OCI-LY7 (cell line): ENCODE data around the gene RAPGEF5. TPM values are rescaled to one million over a fixed set of nuclear protein-coding genes. Genes with fewer than 3 reads are reported as not detected.
A peak's percentile ranks its signal among the peaks of the same experiment; 100 is the strongest.

Experiments used
- BruUV-seq: library from RNA; stranded (reverse); fragments of 400-500 nt; replicated peaks from 2 replicates; lab custom pipeline; 2021; lab: Mats Ljungman, UMichigan
- CTCF ChIA-PET: fragments of 300-600 bp; sonication (Branson Sonifier 250); formaldehyde crosslinking; loops from one replicate; lab custom pipeline; 2022; ENCODE audit warnings: antibody characterized with exemption; ENCODE audit not compliant: unreplicated experiment; lab: Charles Lee
- POLR2A ChIA-PET: fragments of 300-600 bp; sonication (Branson Sonifier 250); formaldehyde crosslinking; loops from one replicate; lab custom pipeline; 2022; ENCODE audit warnings: antibody characterized with exemption; lab: Charles Lee
- DNase-seq: peaks from one replicate; pipeline ENCODE4 v3.0.0-alpha.2; 2015; ENCODE audit warnings: low spot score
- H2AFZ ChIP-seq: fragments of 200-600 bp; sonication (generic), shearing (Covaris generic); 2 replicates; pipeline ENCODE4 v1.6.1; 2014; ENCODE audit warnings: mild to moderate bottlenecking, antibody characterized with exemption, low read length, moderate library complexity
- H3K27ac ChIP-seq: fragments of 200-600 bp; sonication (generic); 2 replicates; pipeline ENCODE4 v1.5.1; 2014; ENCODE audit warnings: mixed run types, low read depth, mild to moderate bottlenecking, moderate library complexity, low read length, inconsistent platforms; ENCODE audit not compliant: poor library complexity, severe bottlenecking
- H3K36me3 ChIP-seq: fragments of 200-600 bp; sonication (generic); 2 replicates; pipeline ENCODE4 v1.6.1; 2014; ENCODE audit warnings: mild to moderate bottlenecking, antibody characterized with exemption, low read length, moderate library complexity, mixed read lengths; ENCODE audit not compliant: insufficient read depth
- H3K4me1 ChIP-seq: fragments of 200-600 bp; sonication (generic); 2 replicates; pipeline ENCODE4 v1.5.1; 2014; ENCODE audit warnings: mild to moderate bottlenecking, low read length; ENCODE audit not compliant: insufficient read depth, poor library complexity, severe bottlenecking
- H3K4me2 ChIP-seq: fragments of 200-600 bp; sonication (generic); 2 replicates; pipeline ENCODE4 v1.6.1; 2014; ENCODE audit warnings: mild to moderate bottlenecking, low read length
- H3K4me3 ChIP-seq: fragments of 200-600 bp; sonication (generic); 2 replicates; pipeline ENCODE4 v1.5.1; 2014; ENCODE audit warnings: mild to moderate bottlenecking, low read depth, low read length; ENCODE audit not compliant: poor library complexity, severe bottlenecking
- H3K79me2 ChIP-seq: fragments of 200-600 bp; sonication (generic); 2 replicates; pipeline ENCODE4 v1.6.1; 2016; ENCODE audit warnings: low read depth, mild to moderate bottlenecking, low read length, moderate library complexity, mixed read lengths; ENCODE audit not compliant: insufficient read depth
- H3K9me2 ChIP-seq: fragments of 200-600 bp; sonication (generic); 2 replicates; pipeline ENCODE4 v1.6.1; 2016; ENCODE audit warnings: mild to moderate bottlenecking, low read length, mixed read lengths; ENCODE audit not compliant: insufficient read depth
- H3K9me3 ChIP-seq: fragments of 200-600 bp; sonication (generic); 2 replicates; pipeline ENCODE4 v1.6.1; 2014; ENCODE audit warnings: mild to moderate bottlenecking, mixed run types, low read length, mixed read lengths
- H4K20me1 ChIP-seq: fragments of 200-600 bp; sonication (generic); 2 replicates; pipeline ENCODE4 v1.6.1; 2014; ENCODE audit warnings: mild to moderate bottlenecking, antibody characterized with exemption, low read length, moderate library complexity, mixed read lengths; ENCODE audit not compliant: insufficient read depth
- EZH2phosphoT487 ChIP-seq: fragments of 200-600 bp; sonication (generic); IDR thresholded peaks from 2 replicates; pipeline ENCODE4 v1.6.1; 2018; ENCODE audit warnings: low read depth, borderline replicate concordance, mild to moderate bottlenecking, mixed run types, antibody characterized with exemption, low read length, moderate library complexity, mixed read lengths
- intact Hi-C: fragments of 100-400 bp; cut with micrococcal nuclease; formaldehyde crosslinking; loops from one replicate; pipeline ENCODE4 v1.10.0; 2022; ENCODE audit not compliant: unreplicated experiment
- total RNA-seq, 2 experiments: library from RNA; depleted of rRNA in 1 of 2; stranded (reverse); fragments of >200 nt in 1 of 2; shearing (Covaris generic) in 1 of 2; gene quantifications; 2 replicates each; pipeline ENCODE4 v1.2.3, GENCODE V29; 2014 to 2022
- TF ChIP-seq, protein P1 (sequence below): fragments of 200-600 bp; sonication (generic); conservative IDR thresholded peaks from 2 replicates; pipeline ENCODE4 v1.5.1; 2014; ENCODE audit warnings: mild to moderate bottlenecking, antibody characterized with exemption, low read length, moderate library complexity, mixed read lengths

The RAPGEF5 gene
- total RNA-seq, 2 experiments from 2014 or later, result 114 to 115 TPM

DNA sequence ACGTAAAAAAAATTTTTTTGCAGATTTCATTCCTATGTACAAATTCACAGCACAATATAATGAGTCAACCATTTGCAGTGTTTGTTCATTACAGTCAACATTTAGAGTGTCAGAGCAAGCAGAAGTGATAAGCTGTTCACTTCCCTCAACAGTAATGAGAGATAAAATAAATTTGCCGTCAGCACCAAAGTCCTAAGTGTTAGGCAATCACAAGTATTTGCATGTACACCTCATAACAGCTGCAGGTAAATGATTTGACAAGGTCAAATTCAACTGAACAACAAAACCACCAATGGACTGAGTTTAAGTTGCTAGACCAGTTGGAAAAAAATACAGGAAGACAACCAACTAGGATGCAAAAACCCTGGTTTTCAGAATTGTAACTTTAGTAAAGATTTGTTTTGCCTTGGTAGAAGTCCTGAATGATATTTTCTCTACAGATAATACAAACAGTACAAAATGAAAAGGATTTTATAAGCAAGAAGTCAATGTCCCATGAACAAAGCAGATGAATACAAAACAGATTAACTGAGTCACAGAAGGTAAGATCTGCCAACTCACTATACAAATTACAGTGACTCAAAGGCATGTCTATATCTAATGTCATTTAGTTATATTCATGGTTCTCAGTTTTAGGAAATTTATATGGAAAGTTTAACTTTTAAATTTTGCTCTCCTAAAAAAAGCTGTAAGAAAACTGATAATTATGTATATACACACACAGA, 10.4 kb downstream of the RAPGEF5 start:
- CTCF ChIA-PET, result interaction anchor here (0.6 to 0.8 kb wide), 2 partner anchors 99 to 186 kb away, joined by 3 to 4 read pairs; no protein-coding TSS in a partner anchor

DNA sequence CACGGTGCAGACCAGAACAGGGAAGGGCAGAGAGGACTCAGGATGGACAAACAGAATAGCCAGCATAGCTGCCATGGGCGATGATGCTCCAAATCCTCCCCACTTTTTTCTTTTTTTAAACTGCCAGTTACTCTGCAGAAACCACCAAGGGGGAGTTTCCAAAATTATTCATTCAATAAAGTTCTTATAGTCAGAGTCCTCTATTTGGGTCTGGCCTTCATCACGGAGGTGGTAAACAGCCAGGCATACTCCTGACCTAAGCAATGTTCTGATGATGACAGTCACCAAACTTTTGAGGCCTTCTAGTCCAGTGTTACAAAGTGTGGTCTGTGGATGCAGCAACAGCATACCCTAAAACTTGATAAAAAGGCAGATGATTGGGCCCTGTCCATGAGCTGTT, 12.3 kb downstream of the RAPGEF5 start:
- no peak overlapping the region for H3K4me2 ChIP-seq
- no TSS peak for BruUV-seq
- peaks cover 57% of the 10 kb centered on the region for H3K4me1 ChIP-seq
- H3K9me3 ChIP-seq, result peaks cover 28% of the 10 kb centered on the region; the same call in 1 of the 2 replicates
- TF ChIP-seq, protein P1, sequence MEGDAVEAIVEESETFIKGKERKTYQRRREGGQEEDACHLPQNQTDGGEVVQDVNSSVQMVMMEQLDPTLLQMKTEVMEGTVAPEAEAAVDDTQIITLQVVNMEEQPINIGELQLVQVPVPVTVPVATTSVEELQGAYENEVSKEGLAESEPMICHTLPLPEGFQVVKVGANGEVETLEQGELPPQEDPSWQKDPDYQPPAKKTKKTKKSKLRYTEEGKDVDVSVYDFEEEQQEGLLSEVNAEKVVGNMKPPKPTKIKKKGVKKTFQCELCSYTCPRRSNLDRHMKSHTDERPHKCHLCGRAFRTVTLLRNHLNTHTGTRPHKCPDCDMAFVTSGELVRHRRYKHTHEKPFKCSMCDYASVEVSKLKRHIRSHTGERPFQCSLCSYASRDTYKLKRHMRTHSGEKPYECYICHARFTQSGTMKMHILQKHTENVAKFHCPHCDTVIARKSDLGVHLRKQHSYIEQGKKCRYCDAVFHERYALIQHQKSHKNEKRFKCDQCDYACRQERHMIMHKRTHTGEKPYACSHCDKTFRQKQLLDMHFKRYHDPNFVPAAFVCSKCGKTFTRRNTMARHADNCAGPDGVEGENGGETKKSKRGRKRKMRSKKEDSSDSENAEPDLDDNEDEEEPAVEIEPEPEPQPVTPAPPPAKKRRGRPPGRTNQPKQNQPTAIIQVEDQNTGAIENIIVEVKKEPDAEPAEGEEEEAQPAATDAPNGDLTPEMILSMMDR, result no peak
- no peak for TF ChIP-seq EZH2phosphoT487
- peaks cover 15% of the 10 kb centered on the region; the same call in 1 of the 2 replicates for H4K20me1 ChIP-seq
- no peak overlapping the region for H3K27ac ChIP-seq
- CTCF ChIA-PET, result no interaction called here
- no peak for DNase-seq
- H3K9me2 ChIP-seq, result no peaks in the 10 kb centered on the region
- peaks cover 99% of the 10 kb centered on the region for H3K79me2 ChIP-seq
- no peak overlapping the region for H2AFZ ChIP-seq
- intact Hi-C loops, result no loop called here
- H3K36me3 ChIP-seq, result peaks cover 100% of the 10 kb centered on the region
- POLR2A ChIA-PET, result interaction anchor here (0.6 to 1.4 kb wide), 7 partner anchors 10 to 117 kb away, joined by 3 to 12 read pairs (median 4); no protein-coding TSS in a partner anchor
- H3K4me3 ChIP-seq, result no peak overlapping the region

More for the DNA sequence above, 10.4 kb downstream of the RAPGEF5 start:
- Histone ChIP-seq H3K36me3 (peaks cover 96% of the 10 kb centered on the region), H3K4me2 (peak overlapping the region; percentile 57), H3K79me2 (peaks cover 100% of the 10 kb centered on the region), H3K27ac (peak overlapping the region; percentile 28), H3K9me2 (no peaks in the 10 kb centered on the region), H3K4me1 (peaks cover 64% of the 10 kb centered on the region), H3K4me3 (peak overlapping the region; percentile 20), H4K20me1 (peaks cover 21% of the 10 kb centered on the region; the same call in 1 of the 2 replicates), H2AFZ (no peak overlapping the region), H3K9me3 (peaks cover 17% of the 10 kb centered on the region; the same call in 1 of the 2 replicates)
- peak; percentile 44 for DNase-seq
- BruUV-seq, result no TSS peak
- intact Hi-C loops, result no loop called here
- POLR2A ChIA-PET, result interaction anchor here (0.6 to 1.5 kb wide), 17 partner anchors 9 to 686 kb away, joined by 3 to 7 read pairs (median 4); no protein-coding TSS in a partner anchor
- TF ChIP-seq, protein P1, result no peak
- TF ChIP-seq EZH2phosphoT487, result no peak
